HepG2 (cell line): ENCODE data around the gene F7. TPM values are rescaled to one million over a fixed set of nuclear protein-coding genes. Genes with fewer than 3 reads are reported as not detected.

Experiments used
- ASH2L ChIP-seq: fragments of 300-600, 200-600 bp; sonication (generic); IDR thresholded peaks from 2 replicates; pipeline ENCODE4 v1.7.0; 2017; ENCODE audit warnings: low read depth, mild to moderate bottlenecking, moderate library complexity, mixed read lengths, low read length; ENCODE audit not compliant: insufficient read length
- EEA1 ChIP-seq: sonication (generic); formaldehyde crosslinking; IDR thresholded peaks from 2 replicates; pipeline ENCODE4 v1.5.1; 2020; ENCODE audit warnings: mild to moderate bottlenecking, missing genetic modification reagents, borderline replicate concordance
- FOSL1 ChIP-seq: sonication (generic); formaldehyde crosslinking; IDR thresholded peaks from 2 replicates; pipeline ENCODE4 v1.9.0; 2021; ENCODE audit warnings: missing genetic modification reagents, borderline replicate concordance
- GABPA ChIP-seq, 2 experiments: IDR thresholded peaks; 2 replicates each; pipeline ENCODE4 v1.6.1; 2011 to 2016; ENCODE audit warnings: low read depth in 2 of 2, low read length in 1 of 2, missing biosample characterization in 1 of 2, missing genetic modification characterization in 1 of 2
- GABPB1 ChIP-seq: IDR thresholded peaks from 2 replicates; pipeline ENCODE4 v1.6.1; 2016; ENCODE audit warnings: mild to moderate bottlenecking, missing genetic modification reagents, moderate library complexity, missing compliant biosample characterization
- HCFC1 ChIP-seq: fragments of 150-350 bp; IDR thresholded peaks from 2 replicates; pipeline ENCODE4 v1.6.1; 2014; ENCODE audit warnings: low read depth, low read length
- HDAC1 ChIP-seq: sonication (generic); formaldehyde crosslinking; IDR thresholded peaks from 2 replicates; pipeline ENCODE4 v1.5.1; 2020; ENCODE audit warnings: mild to moderate bottlenecking, missing genetic modification reagents
- HNF4A ChIP-seq: sonication (generic); formaldehyde crosslinking; IDR thresholded peaks from 2 replicates; pipeline ENCODE4 v1.4.0; 2020; ENCODE audit warnings: missing genetic modification reagents
- HNRNPL ChIP-seq: fragments of 200-400 bp; formaldehyde crosslinking; IDR thresholded peaks from 2 replicates; pipeline ENCODE4 v1.6.1; 2017; ENCODE audit warnings: mild to moderate bottlenecking, low read depth, low read length
- KAT2B ChIP-seq: fragments of 150-350 bp; IDR thresholded peaks from 2 replicates; pipeline ENCODE4 v1.6.1; 2014; ENCODE audit warnings: low read depth, low read length, borderline replicate concordance
- MATR3 ChIP-seq: sonication (generic); formaldehyde crosslinking; IDR thresholded peaks from 2 replicates; pipeline ENCODE4 v1.4.0; 2020; ENCODE audit warnings: missing genetic modification reagents
- NR2F6 ChIP-seq, 2 experiments: IDR thresholded peaks; 2 replicates each; pipeline ENCODE4 v1.6.1; 2016; ENCODE audit warnings: antibody characterized with exemption in 1 of 2, mild to moderate bottlenecking in 1 of 2
- POGZ ChIP-seq: sonication (generic); formaldehyde crosslinking; IDR thresholded peaks from 2 replicates; pipeline ENCODE4 v1.4.0; 2020; ENCODE audit warnings: mild to moderate bottlenecking, missing genetic modification reagents
- RBM39 ChIP-seq: fragments of 200-400 bp; formaldehyde crosslinking; IDR thresholded peaks from one replicate; pipeline ENCODE4 v1.6.1; 2018; ENCODE audit warnings: antibody characterized with exemption, mild to moderate bottlenecking, low read depth, low read length; ENCODE audit not compliant: poor library complexity, severe bottlenecking
- SALL2 ChIP-seq: sonication (generic); formaldehyde crosslinking; IDR thresholded peaks from 2 replicates; pipeline ENCODE4 v1.8.1; 2023; ENCODE audit warnings: mild to moderate bottlenecking, missing genetic modification reagents, inconsistent platforms
- SMYD3 ChIP-seq: sonication (generic); formaldehyde crosslinking; IDR thresholded peaks from 2 replicates; pipeline ENCODE4 v1.8.1; 2023; ENCODE audit warnings: mild to moderate bottlenecking, missing genetic modification reagents
- SOX5 ChIP-seq: IDR thresholded peaks from 2 replicates; pipeline ENCODE4 v1.6.1; 2016; ENCODE audit warnings: borderline replicate concordance
- THAP7 ChIP-seq: sonication (generic); formaldehyde crosslinking; IDR thresholded peaks from 2 replicates; pipeline ENCODE4 v1.8.1; 2023; ENCODE audit warnings: mild to moderate bottlenecking, missing genetic modification reagents
- ZNF10 ChIP-seq: sonication (generic); formaldehyde crosslinking; IDR thresholded peaks from 2 replicates; pipeline ENCODE4 v1.4.0; 2020; ENCODE audit warnings: mild to moderate bottlenecking, low read depth, missing genetic modification reagents, borderline replicate concordance
- ZNF121 ChIP-seq: sonication (generic); formaldehyde crosslinking; IDR thresholded peaks from 2 replicates; pipeline ENCODE4 v1.5.0; 2020; ENCODE audit warnings: mild to moderate bottlenecking, missing genetic modification reagents
- ZNF224 ChIP-seq: sonication (generic); formaldehyde crosslinking; IDR thresholded peaks from 2 replicates; pipeline ENCODE4 v1.5.0; 2020; ENCODE audit warnings: mild to moderate bottlenecking, missing genetic modification reagents
- ZNF367 ChIP-seq: sonication (generic); formaldehyde crosslinking; IDR thresholded peaks from 2 replicates; pipeline ENCODE4 v1.4.0; 2020; ENCODE audit warnings: missing genetic modification reagents, borderline replicate concordance
- ZNF432 ChIP-seq: sonication (generic); formaldehyde crosslinking; IDR thresholded peaks from 2 replicates; pipeline ENCODE4 v1.5.0; 2020; ENCODE audit warnings: missing genetic modification reagents, mild to moderate bottlenecking, borderline replicate concordance
- ZNF644 ChIP-seq: IDR thresholded peaks from 2 replicates; pipeline ENCODE4 v1.6.1; 2016; ENCODE audit warnings: low read depth
- ZNF660 ChIP-seq: sonication (generic); formaldehyde crosslinking; IDR thresholded peaks from 2 replicates; pipeline ENCODE4 v1.5.1; 2020; ENCODE audit warnings: mild to moderate bottlenecking, low read depth, missing genetic modification reagents, borderline replicate concordance
- ZNF776 ChIP-seq: sonication (generic); formaldehyde crosslinking; IDR thresholded peaks from 2 replicates; pipeline ENCODE4 v1.4.0; 2020; ENCODE audit warnings: mild to moderate bottlenecking, missing genetic modification reagents
- ZNF792 ChIP-seq: IDR thresholded peaks from 2 replicates; pipeline ENCODE4 v1.6.1; 2016
- polyA plus RNA-seq, 8 experiments: library from polyadenylated mRNA; depleted of rRNA in 3 of 8; stranded (reverse) in 7 of 8; unstranded in 1 of 8; fragments of >200 nt; fragmentation: Illumina TruSeq in 4 of 8; extraction: Trizol in 4 of 8; gene quantifications; 2 replicates each; pipeline versions ENCODE4 v1.2.1 to v1.2.3, GENCODE V29; 2011 to 2016; ENCODE audit warnings: low read depth in 4 of 8, missing spikeins in 1 of 8, mixed read lengths in 1 of 8; ENCODE audit not compliant: insufficient read depth in 1 of 8
- total RNA-seq, 5 experiments: library from RNA; depleted of rRNA; stranded (reverse); fragments of >200 nt; fragmentation: Illumina TruSeq; extraction: Trizol; gene quantifications; 2 replicates each; pipeline ENCODE4 v1.2.3, GENCODE V29; 2016; ENCODE audit warnings: low read depth in 1 of 5
- TF ChIP-seq, protein P1 (sequence below): IDR thresholded peaks from 2 replicates; pipeline ENCODE4 v1.6.1; 2016; ENCODE audit warnings: missing compliant biosample characterization, missing genetic modification reagents, borderline replicate concordance
- TF ChIP-seq, protein P2 (sequence below): sonication (generic); IDR thresholded peaks from 2 replicates; pipeline ENCODE4 v1.6.1; 2016; ENCODE audit warnings: low read depth, borderline replicate concordance

The F7 gene
- total and polyA plus RNA-seq, 2 of the 13 experiments (the other 11 are each of a cell fraction or from before 2014, with no cell fraction given), result 12.6 to 26.5 TPM

- TF ChIP-seq GABPB1 (CRISPR knock-in tag), result peak; percentile 20; the same call in 1 of the 2 replicates
- peak; percentile 42 for TF ChIP-seq ASH2L
- no peak for TF ChIP-seq HCFC1
- TF ChIP-seq POGZ (CRISPR knock-in tag), result no peak
- TF ChIP-seq ZNF10, result no peak
- TF ChIP-seq ZNF792 (CRISPR knock-in tag), result no peak
- peak; percentile 71; the same call in 1 of the 2 replicates for TF ChIP-seq SOX5 (CRISPR knock-in tag)
- TF ChIP-seq SMYD3 (CRISPR knock-in tag), result peak; percentile 66; the same call in 1 of the 2 replicates
- no peak for TF ChIP-seq ZNF644 (CRISPR knock-in tag)
- no peak for TF ChIP-seq KAT2B
- TF ChIP-seq ZNF432 (CRISPR knock-in tag), result no peak
- 0 out of 2 replicates have a peak, but pooled peaks have one; percentile 28 for TF ChIP-seq HNRNPL
- no peak for TF ChIP-seq ZNF121 (CRISPR knock-in tag)
- TF ChIP-seq GABPA (IDR thresholded peaks at IDR 0.05; ENCODE audit: low read depth, low read length), result no peak
- no peak for TF ChIP-seq GABPA (CRISPR knock-in tag; IDR thresholded peaks at IDR 0.05; ENCODE audit: low read depth)
- 0 out of 2 replicates have a peak, but pooled peaks have one; percentile 28 for TF ChIP-seq ZNF224 (CRISPR knock-in tag)
- no peak; the same call in 1 of the 2 replicates for TF ChIP-seq HDAC1 (CRISPR knock-in tag)
- peak; percentile 87 for TF ChIP-seq HNF4A
- TF ChIP-seq ZNF776 (CRISPR knock-in tag), result no peak
- no peak for TF ChIP-seq ZNF660 (CRISPR knock-in tag)
- no peak for TF ChIP-seq EEA1 (CRISPR knock-in tag)
- TF ChIP-seq, protein P1, sequence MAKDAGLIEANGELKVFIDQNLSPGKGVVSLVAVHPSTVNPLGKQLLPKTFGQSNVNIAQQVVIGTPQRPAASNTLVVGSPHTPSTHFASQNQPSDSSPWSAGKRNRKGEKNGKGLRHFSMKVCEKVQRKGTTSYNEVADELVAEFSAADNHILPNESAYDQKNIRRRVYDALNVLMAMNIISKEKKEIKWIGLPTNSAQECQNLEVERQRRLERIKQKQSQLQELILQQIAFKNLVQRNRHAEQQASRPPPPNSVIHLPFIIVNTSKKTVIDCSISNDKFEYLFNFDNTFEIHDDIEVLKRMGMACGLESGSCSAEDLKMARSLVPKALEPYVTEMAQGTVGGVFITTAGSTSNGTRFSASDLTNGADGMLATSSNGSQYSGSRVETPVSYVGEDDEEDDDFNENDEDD (CRISPR knock-in tag), result peak; percentile 34; the same call in 1 of the 2 replicates
- no peak for TF ChIP-seq SALL2 (CRISPR knock-in tag)
- no peak for TF ChIP-seq THAP7 (CRISPR knock-in tag)
- peak; percentile 58 for TF ChIP-seq NR2F6 (IDR thresholded peaks at IDR 0.05)
- peak; percentile 27; the same call in 1 of the 2 replicates for TF ChIP-seq NR2F6 (CRISPR knock-in tag; IDR thresholded peaks at IDR 0.05)
- TF ChIP-seq, protein P2, sequence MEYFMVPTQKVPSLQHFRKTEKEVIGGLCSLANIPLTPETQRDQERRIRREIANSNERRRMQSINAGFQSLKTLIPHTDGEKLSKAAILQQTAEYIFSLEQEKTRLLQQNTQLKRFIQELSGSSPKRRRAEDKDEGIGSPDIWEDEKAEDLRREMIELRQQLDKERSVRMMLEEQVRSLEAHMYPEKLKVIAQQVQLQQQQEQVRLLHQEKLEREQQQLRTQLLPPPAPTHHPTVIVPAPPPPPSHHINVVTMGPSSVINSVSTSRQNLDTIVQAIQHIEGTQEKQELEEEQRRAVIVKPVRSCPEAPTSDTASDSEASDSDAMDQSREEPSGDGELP, result peak; percentile 72; the same call in 1 of the 2 replicates
- no peak for TF ChIP-seq ZNF367
- no peak for TF ChIP-seq RBM39
- no peak for TF ChIP-seq MATR3
- no peak for TF ChIP-seq FOSL1 (CRISPR knock-in tag)
Observed at GRCh38 chr13:113149711-113150549, 44.3 kb downstream of the F7 start (continued).
